CD4-positive, alpha-beta T cell treated with Interferon alpha-2 for 1 hour (primary cell): ENCODE data around the gene GTPBP1.
A peak's percentile ranks its signal among the peaks of the same experiment; 100 is the strongest.

ENCODE experiments used
- DNase-seq, 2 donors: peaks; one replicate each; pipeline ENCODE4 v3.0.0-alpha.2; 2020 to 2022

GTPBP1 gene

DNA sequence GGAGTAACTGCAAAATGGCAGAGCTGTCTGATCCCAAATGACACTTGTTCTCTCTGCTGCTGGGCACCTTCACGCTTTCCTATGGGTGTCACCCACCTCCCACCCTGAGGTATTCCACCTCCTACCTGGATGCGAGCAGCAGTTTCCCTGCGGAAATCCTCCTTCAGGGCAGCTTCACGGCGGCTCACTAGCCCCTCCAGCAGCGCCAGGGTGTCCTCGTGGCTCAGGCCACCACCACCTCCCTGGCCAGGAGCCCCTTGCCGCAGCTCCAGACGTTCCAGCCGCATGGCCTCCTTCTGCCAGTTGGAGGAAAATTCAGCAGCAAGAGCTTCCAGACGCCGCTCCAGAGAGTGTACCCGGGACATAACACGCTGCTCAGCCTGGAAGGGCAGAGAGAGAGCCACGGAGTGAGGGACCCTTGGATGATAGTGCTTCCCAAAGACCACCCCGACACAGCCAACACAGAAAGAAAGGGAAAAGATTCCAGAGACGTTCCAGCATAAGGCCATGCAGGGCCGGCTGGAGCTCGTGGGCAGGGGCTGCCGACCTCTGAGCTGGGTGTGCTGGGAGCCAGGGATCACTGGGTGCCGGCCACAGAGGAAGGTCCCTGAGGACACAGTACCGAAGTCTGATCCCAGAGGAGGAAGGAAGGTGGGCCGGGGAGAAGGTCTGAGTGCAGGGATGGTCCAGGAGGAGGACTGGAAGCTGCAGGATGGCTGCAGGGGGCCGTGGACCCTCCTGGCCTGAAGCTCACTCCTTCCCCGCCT, 36.6 kb downstream of the GTPBP1 start:
- no peak for DNase-seq

DNA sequence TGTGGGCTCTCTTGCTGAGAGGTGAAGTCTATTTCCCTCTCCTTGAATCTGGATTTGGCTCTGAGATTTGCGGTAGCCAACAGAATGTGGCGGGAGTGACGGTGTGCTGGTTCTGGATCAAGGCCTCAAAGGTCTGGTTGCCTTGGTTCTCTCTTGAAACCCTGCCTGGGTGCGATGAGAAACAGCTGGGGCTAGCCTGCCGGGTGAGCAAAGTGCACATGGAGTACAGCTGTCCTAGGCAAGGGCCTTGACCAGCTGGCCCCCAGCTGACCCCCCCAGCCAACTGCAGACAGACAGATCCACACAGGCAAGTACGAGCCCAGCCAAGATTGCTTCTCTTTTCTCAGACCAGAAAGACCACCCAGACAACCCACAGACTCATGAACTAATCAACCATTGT, 39.2 kb downstream of the GTPBP1 start:
- DNase-seq, result no peak

DNA sequence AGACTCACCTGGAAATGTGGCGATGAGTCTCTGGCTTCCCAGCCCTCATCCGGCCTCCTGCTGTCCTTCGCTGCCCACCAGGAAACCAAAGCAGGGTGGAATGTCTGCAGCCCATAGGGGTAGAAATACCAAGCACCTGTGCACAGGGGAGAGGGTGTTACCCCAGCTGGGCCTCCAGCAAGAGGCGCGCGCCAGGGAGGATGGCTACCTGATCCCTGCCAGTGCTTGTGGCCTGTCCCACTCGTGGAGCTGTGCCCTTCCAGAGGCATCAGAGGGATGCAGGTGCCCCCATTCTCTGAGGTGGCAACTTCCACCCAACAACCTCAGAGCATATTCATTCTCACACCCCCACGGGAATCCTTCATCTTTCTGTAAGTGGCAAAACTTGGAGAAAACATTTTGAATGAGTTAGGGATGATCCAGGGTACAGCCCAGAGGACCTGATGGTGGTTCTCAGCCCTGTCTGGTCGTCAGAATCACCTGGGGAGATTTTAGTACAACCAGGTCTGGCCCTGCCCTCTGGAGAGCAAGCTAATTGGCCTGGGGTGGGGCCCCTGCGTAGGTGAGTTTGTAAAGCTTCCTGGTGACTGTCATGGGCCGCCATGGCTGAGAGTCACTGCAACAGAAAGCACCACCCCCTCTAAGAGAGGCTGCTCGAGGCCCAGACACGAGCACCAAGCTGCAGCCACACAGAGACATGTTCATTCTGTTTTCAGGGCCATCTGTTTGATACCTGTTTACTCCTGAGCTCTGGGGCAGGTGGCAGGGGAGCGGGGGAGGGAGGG, 40.1 kb downstream of the GTPBP1 start:
- DNase-seq, result no peak

DNA sequence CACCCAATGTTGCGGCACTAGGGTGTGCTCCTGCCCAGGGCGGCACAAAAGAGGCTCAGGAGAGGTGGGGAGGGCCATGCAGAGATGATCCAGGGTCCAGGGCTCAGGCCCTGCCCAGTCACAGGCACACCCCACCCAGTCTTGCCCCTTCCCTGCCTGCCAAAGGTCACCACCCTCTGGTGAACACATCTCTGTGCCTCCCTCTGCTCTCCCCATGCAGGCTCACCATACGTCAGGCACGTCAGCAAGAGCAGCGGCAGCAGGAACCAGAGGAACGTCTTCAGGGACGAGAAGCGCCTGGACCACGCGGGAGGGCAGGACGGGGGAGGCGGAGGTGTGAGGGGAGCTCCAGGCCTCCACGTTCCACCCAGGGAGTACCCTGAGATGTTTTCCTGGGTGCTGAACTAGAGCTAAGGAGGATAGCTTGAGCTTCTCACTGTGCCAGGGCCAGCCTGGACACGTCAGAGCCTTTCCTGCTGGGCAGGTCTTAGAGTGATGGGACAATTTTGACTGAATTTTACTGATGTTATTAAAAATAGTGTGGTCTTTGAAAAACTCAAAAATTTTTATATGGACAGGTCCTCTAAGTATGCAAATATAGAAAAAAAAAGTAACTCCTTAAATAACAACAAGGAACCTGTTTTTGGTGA, 42.9 kb downstream of the GTPBP1 start:
- no peak for DNase-seq

DNA sequence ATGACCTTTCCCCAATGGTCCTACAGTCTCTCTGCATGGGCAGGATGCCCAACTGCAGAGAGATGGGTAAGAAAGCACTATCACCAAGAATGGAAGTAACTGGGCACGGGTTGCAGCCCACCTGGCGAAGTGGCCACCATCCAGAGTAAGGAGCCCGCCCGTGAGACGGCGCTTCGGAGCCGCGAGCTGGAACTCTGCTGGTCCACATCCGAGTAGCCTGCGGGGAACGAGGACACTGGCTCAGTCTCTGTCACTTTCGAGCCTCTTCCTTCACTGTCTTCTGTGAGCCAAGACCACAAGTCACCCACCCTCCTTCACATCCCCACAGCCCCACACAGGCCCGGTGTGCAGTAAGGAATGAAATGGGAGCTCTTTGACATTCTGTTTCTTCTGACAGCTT, 44.4 kb downstream of the GTPBP1 start:
- no peak for DNase-seq

DNA sequence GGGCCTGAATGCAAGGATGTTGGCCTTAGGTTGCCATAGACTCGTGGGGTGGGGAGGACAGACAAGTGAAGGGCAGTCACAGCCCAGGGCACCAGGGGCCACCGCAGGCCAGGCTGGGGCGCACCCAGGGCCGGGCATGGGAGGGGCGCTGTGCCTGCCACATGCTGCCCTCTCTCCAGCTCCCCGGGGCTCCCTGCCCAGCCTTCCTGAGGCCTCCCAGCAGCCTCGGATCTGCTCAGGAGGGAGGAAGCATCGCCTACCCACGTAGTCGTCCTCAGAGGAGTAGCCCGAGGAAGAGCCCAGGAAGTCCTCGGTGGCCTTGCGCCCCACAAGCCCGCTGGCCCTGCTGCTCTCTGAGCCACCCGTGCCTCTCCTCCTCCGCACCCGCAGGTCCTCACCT, 44.9 kb downstream of the GTPBP1 start:
- no peak for DNase-seq

DNA sequence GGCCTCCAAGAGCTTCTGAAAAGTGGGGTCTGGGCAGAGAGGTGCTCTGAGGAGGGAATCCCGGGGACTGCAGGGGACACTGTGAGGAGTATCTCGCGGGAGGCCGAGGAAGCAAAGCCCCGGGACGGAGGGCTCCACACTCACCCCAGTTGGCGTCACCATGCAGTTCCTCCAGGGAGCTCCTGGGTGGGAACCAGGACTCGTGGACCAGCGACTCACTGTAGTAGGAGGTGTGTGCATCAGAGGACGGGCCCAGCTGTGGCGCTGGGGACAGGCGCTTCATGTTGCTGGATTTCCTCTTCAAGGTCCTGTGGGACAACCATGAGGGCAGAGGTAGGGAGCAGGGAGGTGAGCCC, 45.3 kb downstream of the GTPBP1 start:
- no peak for DNase-seq

DNA sequence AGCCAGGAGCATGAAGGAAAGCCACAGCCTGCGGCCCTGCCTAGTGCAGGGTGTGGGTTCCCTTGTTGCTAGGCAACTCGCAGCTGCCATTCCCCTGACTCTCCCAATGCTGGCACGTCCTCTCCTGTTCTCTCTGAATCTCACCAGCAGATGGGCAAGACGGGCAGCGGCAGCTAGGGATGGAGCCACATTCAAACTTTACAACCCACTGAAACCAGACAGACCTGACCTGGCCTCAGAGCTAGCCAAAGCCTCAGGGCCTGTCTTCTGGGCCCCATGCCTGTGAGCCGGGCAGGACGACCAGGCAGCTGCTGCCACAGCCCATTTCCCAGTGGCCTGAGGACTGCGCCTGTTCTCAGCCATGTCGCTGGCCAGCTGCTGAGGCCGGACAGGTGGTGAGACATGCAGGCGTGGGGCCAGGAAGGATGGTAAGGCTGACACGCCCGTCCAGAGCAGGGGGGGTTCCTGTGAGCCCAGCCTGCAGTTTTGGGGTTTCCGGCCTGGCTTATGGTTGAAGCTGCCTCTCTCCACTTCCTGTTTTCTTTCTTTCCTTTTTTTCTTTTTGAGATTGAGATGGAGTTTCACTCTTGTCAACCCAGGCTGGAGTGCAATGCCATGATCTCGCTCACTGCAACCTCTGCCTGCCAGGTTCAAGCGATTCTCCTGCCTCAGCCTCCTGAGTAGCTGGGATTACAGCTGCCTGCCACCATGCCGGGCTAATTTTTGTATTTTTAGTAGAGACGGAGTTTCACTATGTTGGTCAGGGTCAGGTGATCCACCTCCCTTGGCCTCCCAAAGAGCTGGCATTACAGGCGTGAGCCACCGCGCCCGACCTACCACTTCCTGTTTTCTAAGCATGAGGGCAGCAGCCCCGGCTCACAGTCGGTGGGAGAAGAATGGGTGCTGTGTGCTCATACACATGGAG, 45.9 kb downstream of the GTPBP1 start:
- peak; percentile 77 to 84 for DNase-seq

DNA sequence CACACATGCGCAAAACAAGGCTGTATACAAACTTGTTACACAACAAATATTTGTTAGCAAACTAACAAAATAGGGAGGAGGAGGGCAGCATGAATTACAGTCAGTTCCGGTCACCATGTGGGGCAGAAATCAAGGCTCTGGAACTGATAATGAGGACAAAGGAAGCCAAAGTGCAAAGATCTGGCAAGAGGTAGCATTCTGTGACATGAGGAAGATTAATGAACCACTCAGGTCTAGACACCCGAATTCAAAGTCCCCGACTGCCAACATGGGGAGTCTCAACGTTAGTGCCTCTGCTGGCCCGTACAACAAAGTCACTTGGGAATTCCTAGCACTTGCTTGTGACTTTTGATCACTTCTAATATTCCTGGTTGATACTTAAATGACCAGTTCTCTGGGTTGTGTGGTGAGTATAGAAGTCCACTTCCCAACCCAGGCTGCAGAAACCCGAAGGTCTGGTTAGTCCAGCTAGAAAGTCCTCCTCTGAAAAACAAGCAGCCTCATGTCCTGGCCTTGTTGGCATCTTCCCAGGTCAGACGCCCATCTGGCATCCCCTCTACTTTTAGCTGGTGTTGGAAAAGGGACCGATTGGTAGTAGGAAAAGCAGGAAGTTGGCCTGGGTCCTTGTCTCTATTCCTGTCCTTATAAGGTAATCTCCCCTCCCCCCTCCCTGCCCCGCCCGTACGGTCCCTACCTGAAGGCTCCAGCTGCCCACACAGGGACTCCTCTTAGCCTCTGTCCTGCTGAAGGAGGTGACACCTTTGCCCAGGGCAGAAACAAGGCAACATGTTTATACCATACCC, 48.4 kb downstream of the GTPBP1 start:
- no peak for DNase-seq

DNA sequence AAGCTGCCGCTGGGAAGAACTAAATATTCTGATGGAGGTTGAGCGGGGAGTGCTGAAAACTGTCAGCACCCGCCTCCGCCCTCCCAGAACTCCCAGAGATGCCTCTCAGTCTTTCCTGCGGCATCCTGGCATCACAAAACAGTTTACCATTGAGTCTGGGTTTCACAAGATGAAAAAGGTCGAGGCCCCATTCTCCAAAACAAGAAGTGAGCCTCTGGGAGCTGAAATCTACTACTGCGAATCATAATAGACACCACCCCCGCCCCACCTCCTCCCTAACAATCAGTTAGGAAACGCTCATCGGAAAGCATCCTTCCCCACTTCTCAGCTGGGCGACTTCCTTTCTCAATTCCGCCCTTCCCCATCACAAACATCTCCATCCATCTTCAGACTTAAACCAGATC, 49.0 kb downstream of the GTPBP1 start:
- DNase-seq, result peak; percentile 44 to 50

DNA sequence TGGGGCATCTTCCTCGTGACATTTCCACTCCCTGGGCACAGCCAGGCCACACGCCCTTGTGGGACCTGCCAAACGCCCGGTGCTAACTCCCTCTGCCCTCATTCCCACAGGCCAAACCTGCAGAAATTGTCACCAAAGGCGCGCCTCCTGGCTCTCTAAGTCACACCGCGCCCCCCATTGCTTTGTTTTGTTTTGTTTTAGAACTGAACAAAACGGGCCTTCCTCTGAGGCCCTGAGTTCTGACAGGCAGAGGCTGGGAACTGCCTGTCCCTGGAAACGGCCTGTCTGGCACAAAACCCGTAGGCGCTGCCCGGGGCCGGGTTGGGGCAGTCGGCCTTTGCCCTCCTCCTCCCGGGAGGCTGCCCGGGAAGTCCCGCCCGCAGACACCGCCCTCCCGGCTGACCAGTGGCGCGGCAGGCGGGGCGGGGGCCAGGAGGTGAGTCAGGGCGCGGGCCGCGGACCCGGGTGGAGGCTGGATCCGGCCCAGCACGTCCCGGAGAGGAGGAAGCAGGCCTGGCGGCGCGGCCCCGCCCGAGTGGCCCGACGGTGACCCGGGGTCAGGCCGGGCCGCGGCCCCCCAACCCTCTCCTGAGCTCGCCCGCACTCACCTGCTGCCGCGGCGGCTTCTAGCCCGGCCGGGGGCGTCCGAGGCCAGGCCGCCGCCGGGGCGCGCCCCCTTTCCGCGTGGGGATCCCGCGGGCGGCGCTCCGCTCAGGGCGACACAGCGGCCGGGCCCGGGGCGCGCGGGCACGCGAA, 49.6 kb downstream of the GTPBP1 start:
- peak; percentile 51 to 78 for DNase-seq

DNA sequence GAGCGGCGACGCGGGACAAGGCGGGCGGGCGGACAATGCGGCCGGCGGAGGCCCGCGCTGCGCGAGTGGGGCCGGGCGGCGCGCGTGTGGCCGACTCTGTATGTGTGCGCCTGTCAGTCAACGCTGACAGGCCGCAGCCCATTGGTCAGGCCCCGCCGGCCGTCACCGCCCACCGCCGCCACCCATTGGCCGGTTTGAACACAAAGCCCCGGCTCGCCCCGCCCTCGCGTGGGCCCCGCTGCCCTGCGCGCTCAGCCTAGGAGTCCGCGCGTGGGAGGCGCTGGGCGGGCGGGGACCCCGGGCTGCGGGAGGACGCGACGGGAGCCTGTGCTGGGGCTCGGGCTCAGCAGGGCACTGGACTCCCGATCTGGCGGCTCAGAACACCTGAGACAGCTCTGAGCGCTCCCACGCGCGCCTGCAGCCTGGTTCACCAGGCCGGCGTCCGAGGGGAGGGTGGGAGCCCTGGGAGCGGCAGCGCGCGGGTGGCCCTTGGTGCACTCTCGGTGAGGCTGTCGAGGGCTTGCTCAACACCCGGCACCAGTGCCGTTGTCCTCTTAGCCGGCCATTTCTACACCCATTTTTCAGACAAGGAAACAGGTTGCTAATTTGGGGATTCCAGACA, 50.3 kb downstream of the GTPBP1 start, which contains the start of gene SUN2:
Gene SUN2 (minus strand): TSS at position 88 of the 622 bp plus-strand sequence. CDS start 3,370 bp downstream, outside the sequence.
- peak; percentile 92 to 95 for DNase-seq

DNA sequence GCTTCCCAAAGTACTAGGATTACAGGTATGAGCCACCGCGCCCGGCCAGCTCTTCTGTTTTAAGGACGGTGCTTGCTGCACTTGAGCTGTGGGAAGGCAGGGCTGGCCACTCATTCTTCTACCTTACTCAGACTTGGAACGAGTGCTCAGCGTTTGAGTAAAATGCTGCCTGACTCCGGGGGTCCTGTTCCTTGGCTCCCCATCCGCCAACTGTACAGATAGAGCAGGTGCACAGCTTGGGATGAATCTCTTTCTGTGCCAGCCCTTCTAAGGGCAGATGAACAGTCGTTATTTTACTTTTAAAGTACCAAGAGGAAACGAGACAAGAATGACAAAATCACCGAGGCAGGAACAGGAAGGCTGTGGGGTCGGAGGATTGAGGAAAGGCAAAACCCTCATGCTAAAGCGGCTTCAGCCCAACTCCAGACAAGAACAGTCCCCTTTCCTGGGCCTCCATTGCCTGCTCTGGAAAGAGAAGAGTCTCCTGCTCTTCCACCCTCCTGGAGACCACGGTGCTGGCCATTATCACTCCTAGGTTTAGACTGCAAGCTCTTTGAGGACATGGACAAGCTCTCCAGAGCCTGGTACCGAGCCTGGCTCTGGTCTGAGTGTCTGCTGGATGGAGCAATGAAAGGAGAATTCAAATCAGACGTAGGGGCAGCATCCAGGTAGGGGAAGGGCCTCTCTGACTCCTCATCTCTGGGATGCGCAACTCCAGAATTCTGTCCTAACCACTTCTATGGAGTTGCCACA, 51.1 kb downstream of the GTPBP1 start:
- DNase-seq, result peak in 1 of 2 donors; percentile 21

DNA sequence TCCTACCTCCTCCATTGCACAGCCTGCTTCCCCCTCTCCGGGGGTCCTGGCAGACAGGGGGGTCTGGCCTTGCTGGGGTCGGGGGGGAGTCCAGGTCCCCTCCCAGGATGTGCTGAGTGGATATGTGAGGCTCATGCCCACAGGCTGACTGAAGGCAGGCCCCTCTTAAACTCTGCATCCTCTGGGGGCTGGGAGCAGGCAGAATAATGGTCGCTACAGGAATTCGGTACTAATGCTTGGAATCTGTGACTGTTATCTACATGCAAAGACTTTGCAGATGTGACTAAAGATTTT, 51.7 kb downstream of the GTPBP1 start:
- DNase-seq, result no peak

DNA sequence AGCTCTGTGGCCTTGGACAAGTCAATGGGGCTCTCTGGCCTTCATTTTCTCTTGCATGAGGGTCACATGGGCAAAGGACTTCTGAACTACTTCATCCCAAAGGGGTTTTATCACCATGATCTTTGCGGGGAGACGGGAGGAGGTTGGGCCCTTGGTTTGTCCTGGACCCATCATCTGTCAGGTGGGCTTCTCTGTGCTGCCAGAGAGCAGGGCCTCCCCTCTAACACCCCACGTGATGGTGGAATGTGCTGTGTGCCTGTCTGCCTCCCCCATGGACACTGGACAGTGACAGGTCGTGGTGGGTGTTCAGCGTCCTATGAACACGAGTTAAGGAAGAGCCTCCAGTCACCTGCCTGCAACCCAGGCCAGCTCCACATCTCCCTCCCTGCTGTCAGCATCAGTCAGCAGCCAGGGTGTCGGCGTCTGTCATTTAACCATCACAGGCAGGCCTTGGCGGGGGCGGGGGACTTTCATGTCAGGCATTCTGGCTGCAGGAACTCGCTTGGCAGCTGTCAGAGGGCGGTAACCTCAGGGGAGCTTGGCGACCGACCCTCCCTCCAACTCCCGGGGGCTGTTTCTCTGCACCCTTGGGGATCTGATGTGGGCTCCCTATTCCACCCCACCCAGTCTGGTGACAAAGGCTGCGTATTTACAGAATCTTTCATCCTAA, 52.7 kb downstream of the GTPBP1 start:
- DNase-seq, result peak; percentile 31 to 56

DNA sequence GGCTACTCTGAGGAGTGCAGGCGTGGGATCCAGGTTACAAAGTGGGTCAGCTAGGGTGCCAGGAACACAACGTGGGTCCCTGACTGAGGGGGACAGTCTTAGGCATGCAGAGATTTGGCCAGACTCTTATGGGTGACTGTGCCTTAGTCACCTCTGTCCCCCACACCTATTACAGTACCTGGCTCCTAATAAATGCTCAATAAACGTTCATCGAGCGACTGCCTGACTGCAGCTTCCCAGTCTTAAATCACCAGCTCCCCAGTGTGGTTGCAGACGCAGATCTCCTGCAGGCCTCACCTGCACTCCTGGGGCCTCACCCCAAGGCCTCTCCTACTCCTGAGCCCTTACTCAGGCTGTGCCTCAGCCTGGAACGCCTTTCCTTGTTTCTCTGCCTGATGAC, 53.3 kb downstream of the GTPBP1 start:
- DNase-seq, result no peak

DNA sequence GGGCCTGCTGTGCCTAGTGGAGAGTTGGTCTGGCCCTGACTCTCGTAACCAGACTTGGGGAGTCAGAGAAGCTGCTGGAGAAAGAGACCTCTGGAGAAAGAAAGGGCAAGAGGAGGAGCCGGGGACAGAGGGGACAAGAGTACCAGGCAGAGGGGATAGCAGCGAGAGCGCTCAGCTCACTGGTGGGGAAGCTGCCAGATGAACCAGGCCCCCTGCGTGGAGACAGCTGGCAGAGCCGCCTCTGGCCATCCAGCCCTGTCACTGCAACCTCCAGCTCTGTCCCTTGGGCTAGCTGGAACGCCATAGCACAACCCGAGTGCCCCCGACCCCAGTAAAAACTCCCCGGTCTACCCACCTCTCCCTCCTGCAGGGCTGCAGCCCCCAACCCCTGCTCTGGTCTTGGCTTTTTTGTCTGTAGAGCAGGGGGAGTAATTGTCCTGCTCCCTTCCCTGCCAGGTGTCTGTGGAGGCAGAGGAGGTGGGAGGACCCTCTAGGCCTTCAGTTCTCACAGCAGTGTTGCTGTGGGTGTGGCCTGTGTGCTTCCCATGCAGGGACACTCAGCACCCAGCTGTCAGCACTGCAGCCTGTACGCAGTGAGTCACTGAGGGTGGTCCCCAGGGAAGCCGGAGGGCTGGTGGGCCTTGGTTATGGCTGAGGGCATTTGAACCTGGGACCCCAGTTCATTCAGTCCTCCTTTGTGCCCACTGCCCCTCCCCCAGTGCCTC, 54.9 kb downstream of the GTPBP1 start:
- DNase-seq, result no peak
